Keratinocyte (primary cell): ENCODE measurements around the gene FPR3. TPM values are rescaled to one million over a fixed set of nuclear protein-coding genes. Genes with fewer than 3 reads are reported as not detected.
A peak's percentile ranks its signal among the peaks of the same experiment; 100 is the strongest.

Source experiments
- DNase-seq: peaks from one replicate; pipeline ENCODE4 v3.0.0-alpha.2; 2011; ENCODE audit warnings: low read depth, missing footprints, low spot score
- FAIRE-seq: peaks from 2 replicates; lab custom pipeline; 2011; peaks lifted over from hg19 to GRCh38; lab: Jason Lieb, UNC
- H2AFZ ChIP-seq: 2 replicates; pipeline ENCODE4 v1.6.0; 2012; ENCODE audit warnings: low read length, control low read depth, inconsistent platforms; ENCODE audit not compliant: control insufficient read depth
- H3K27ac ChIP-seq: 2 replicates; pipeline ENCODE4 v1.5.1; 2011; ENCODE audit warnings: low read length; ENCODE audit not compliant: control insufficient read depth, insufficient read depth
- H3K27me3 ChIP-seq: 3 replicates; pipeline ENCODE4 v1.6.0; 2011; ENCODE audit warnings: low read length; ENCODE audit not compliant: control insufficient read depth, insufficient read depth; ENCODE audit errors: extremely low read depth
- H3K36me3 ChIP-seq, 2 experiments: 2 replicates in 1 of 2; 3 replicates in 1 of 2; pipeline ENCODE4 v1.5.1; 2011; ENCODE audit warnings: low read length in 2 of 2, mild to moderate bottlenecking in 1 of 2; ENCODE audit not compliant: control insufficient read depth in 2 of 2, insufficient read depth in 2 of 2; ENCODE audit errors: extremely low read depth in 1 of 2
- H3K4me1 ChIP-seq: 3 replicates; pipeline ENCODE4 v1.5.1; 2011; ENCODE audit warnings: low read length; ENCODE audit not compliant: control insufficient read depth, insufficient read depth; ENCODE audit errors: extremely low read depth
- H3K4me2 ChIP-seq: 3 replicates; pipeline ENCODE4 v1.6.0; 2011; ENCODE audit warnings: low read depth, low read length; ENCODE audit not compliant: control insufficient read depth, insufficient read depth; ENCODE audit errors: extremely low read depth
- H3K4me3 ChIP-seq, 3 experiments: fragments of 200-600 bp in 1 of 3; sonication (generic) in 1 of 3; 2 replicates in 2 of 3; 3 replicates in 1 of 3; pipeline ENCODE4 v1.5.1; 2011 to 2016; ENCODE audit warnings: low read length in 3 of 3, mild to moderate bottlenecking in 3 of 3, control low read depth in 2 of 3, inconsistent platforms in 1 of 3, low read depth in 1 of 3, mixed read lengths in 1 of 3, mixed run types in 1 of 3, moderate library complexity in 1 of 3; ENCODE audit not compliant: control insufficient read depth in 2 of 3, insufficient read depth in 2 of 3; ENCODE audit errors: extremely low read depth in 1 of 3
- H3K79me2 ChIP-seq: 2 replicates; pipeline ENCODE4 v1.6.0; 2012; ENCODE audit warnings: low read length; ENCODE audit not compliant: control insufficient read depth, insufficient read depth
- H3K9ac ChIP-seq: 3 replicates; pipeline ENCODE4 v1.6.0; 2011; ENCODE audit warnings: low read length; ENCODE audit not compliant: control insufficient read depth, insufficient read depth; ENCODE audit errors: extremely low read depth
- H3K9me1 ChIP-seq: 3 replicates; pipeline ENCODE4 v1.6.0; 2011; ENCODE audit warnings: low read length; ENCODE audit not compliant: control insufficient read depth, insufficient read depth; ENCODE audit errors: extremely low read depth
- H3K9me3 ChIP-seq: 2 replicates; pipeline ENCODE4 v1.5.1; 2012; ENCODE audit warnings: low read depth, low read length; ENCODE audit not compliant: control insufficient read depth
- H4K20me1 ChIP-seq: 3 replicates; pipeline ENCODE4 v1.6.0; 2011; ENCODE audit warnings: low read length; ENCODE audit not compliant: control insufficient read depth, insufficient read depth; ENCODE audit errors: extremely low read depth
- CTCF ChIP-seq, 3 experiments: IDR thresholded peaks in 1 of 3; conservative IDR thresholded peaks in 1 of 3; optimal IDR thresholded peaks in 1 of 3; 2 replicates in 2 of 3; 3 replicates in 1 of 3; pipeline versions ENCODE3 to v1.5.1; 2011; ENCODE audit warnings: low read length in 3 of 3, mild to moderate bottlenecking in 3 of 3, moderate library complexity in 2 of 3, control low read depth in 1 of 3, inconsistent platforms in 1 of 3; ENCODE audit not compliant: insufficient read depth in 2 of 3; ENCODE audit errors: extremely low read depth in 1 of 3
- EZH2 ChIP-seq: IDR thresholded peaks from one replicate; pipeline ENCODE4 v1.6.1; 2012; ENCODE audit warnings: inconsistent platforms, mild to moderate bottlenecking, low read length, moderate library complexity
- dilution Hi-C: fragments of 300-500 bp; cut with MboI; formaldehyde crosslinking; loops from one replicate; pipeline ENCODE4 v1.7.0; 2020; ENCODE audit warnings: low sequenced_read_pairs; ENCODE audit not compliant: extremely low pct_ligation_motif_present
- polyA plus RNA-seq, 5 experiments: library from polyadenylated mRNA; depleted of rRNA in 3 of 5; stranded (reverse) in 3 of 5; stranded (forward) in 1 of 5; unstranded in 1 of 5; fragments of >200 nt; gene quantifications; 1 replicate in 1 of 5; 2 replicates in 3 of 5; 3 replicates in 1 of 5; pipeline versions ENCODE4 v1.2.1 to v1.2.3, GENCODE V29; 2011 to 2012; ENCODE audit warnings: missing spikeins in 2 of 5, low read depth in 1 of 5, low replicate concordance in 1 of 5

Gene FPR3
- polyA plus RNA-seq, 1 donor (not counting 4 experiments of a cell fraction or from before 2014, with no cell fraction given), result not detected

GRCh38 chr19:51800473-51801244 lies 5.7 kb downstream of the FPR3 start:
- H3K9me3 ChIP-seq, result no peaks in the 10 kb centered on the region
- FAIRE-seq, result peak; percentile 49
- no peak for TF ChIP-seq CTCF (optimal IDR thresholded peaks at IDR 0.05 in 1 of 3, IDR thresholded peaks at IDR 0.05 in 1 of 3, conservative IDR thresholded peaks at IDR 0.05 in 1 of 3; ENCODE audit: extremely low read depth in 1 of 3, insufficient read depth in 2 of 3, low read length in 3 of 3)
- no peak for TF ChIP-seq EZH2
- no peaks in the 10 kb centered on the region for H3K27me3 ChIP-seq
- dilution Hi-C loops, result no loop called here
- no peaks in the 10 kb centered on the region for H4K20me1 ChIP-seq
- H3K9me1 ChIP-seq, result no peaks in the 10 kb centered on the region
- H3K36me3 ChIP-seq, result no peaks in the 10 kb centered on the region
- no peak for DNase-seq
- peak overlapping the region; percentile 6 for H2AFZ ChIP-seq
- H3K4me1 ChIP-seq, result peaks cover 7% of the 10 kb centered on the region
- no peak overlapping the region for H3K4me2 ChIP-seq
- no peak overlapping the region for H3K9ac ChIP-seq
- no peak overlapping the region for H3K4me3 ChIP-seq
- H3K79me2 ChIP-seq, result no peaks in the 10 kb centered on the region
- H3K27ac ChIP-seq, result no peak overlapping the region

- TF ChIP-seq EZH2, result no peak
- no peak for TF ChIP-seq CTCF (optimal IDR thresholded peaks at IDR 0.05 in 1 of 3, IDR thresholded peaks at IDR 0.05 in 1 of 3, conservative IDR thresholded peaks at IDR 0.05 in 1 of 3; ENCODE audit: extremely low read depth in 1 of 3, insufficient read depth in 2 of 3, low read length in 3 of 3)
- Histone ChIP-seq H3K79me2 (no peaks in the 10 kb centered on the region), H3K27ac (no peak overlapping the region), H3K27me3 (no peaks in the 10 kb centered on the region), H4K20me1 (no peaks in the 10 kb centered on the region), H3K9ac (no peak overlapping the region), H3K4me1 (peaks cover 16% of the 10 kb centered on the region), H3K36me3 (no peaks in the 10 kb centered on the region), H2AFZ (no peak overlapping the region), H3K9me1 (no peaks in the 10 kb centered on the region), H3K9me3 (no peaks in the 10 kb centered on the region), H3K4me3 (no peak overlapping the region), H3K4me2 (no peak overlapping the region)
- DNase-seq (no peak), FAIRE-seq (no peak)
- dilution Hi-C loops, result no loop called here
Measured at GRCh38 chr19:51802775-51803174, 7.8 kb downstream of the FPR3 start.
